CD14-positive monocyte (primary cell): ENCODE measurements around the gene KDM5C. TPM values are rescaled to one million over a fixed set of nuclear protein-coding genes. Genes with fewer than 3 reads are reported as not detected.
A peak's percentile ranks its signal among the peaks of the same experiment; 100 is the strongest.

Experiments
- DNase-seq, 3 donors: peaks; one replicate each; pipeline ENCODE4 v3.0.0-alpha.2; 2011 to 2022
- H2AFZ ChIP-seq: 2 replicates; pipeline ENCODE4 v1.6.0; 2012; ENCODE audit warnings: mild to moderate bottlenecking, low read depth, low read length, inconsistent platforms; ENCODE audit not compliant: insufficient read depth, poor library complexity, severe bottlenecking
- H3K27ac ChIP-seq, 2 donors: 1 replicate in 1 of 2; 2 replicates in 1 of 2; pipeline ENCODE4 v1.5.1; 2012 to 2013; ENCODE audit warnings: low read length in 2 of 2, control low read depth in 1 of 2, inconsistent platforms in 1 of 2, low read depth in 1 of 2, mild to moderate bottlenecking in 1 of 2
- H3K27me3 ChIP-seq, 2 donors: one replicate each; pipeline versions ENCODE4 v1.6.0 to v1.6.1; 2011 to 2013; ENCODE audit warnings: low read length in 2 of 2; ENCODE audit not compliant: control insufficient read depth in 2 of 2, insufficient read depth in 2 of 2
- H3K36me3 ChIP-seq, 2 donors: replicated peaks in 1 of 2; 1 replicate in 1 of 2; 2 replicates in 1 of 2; pipeline versions ENCODE4 v1.5.1 to v1.6.1; 2012 to 2013; ENCODE audit warnings: low read length in 2 of 2, control low read depth in 1 of 2, inconsistent platforms in 1 of 2, mild to moderate bottlenecking in 1 of 2; ENCODE audit not compliant: insufficient read depth in 2 of 2, control insufficient read depth in 1 of 2
- H3K4me1 ChIP-seq, 2 donors: 1 replicate in 1 of 2; 2 replicates in 1 of 2; pipeline versions ENCODE4 v1.5.1 to v1.6.1; 2012 to 2013; ENCODE audit warnings: low read length in 2 of 2, control low read depth in 1 of 2, inconsistent platforms in 1 of 2, mild to moderate bottlenecking in 1 of 2, moderate library complexity in 1 of 2; ENCODE audit not compliant: insufficient read depth in 2 of 2, control insufficient read depth in 1 of 2
- H3K4me2 ChIP-seq: replicated peaks from 2 replicates; pipeline ENCODE3; 2012; ENCODE audit warnings: low read length, moderate library complexity, mild to moderate bottlenecking; ENCODE audit not compliant: poor library complexity, severe bottlenecking; ENCODE audit errors: extremely low read depth
- H3K4me3 ChIP-seq, 3 experiments: fragments of 200-600 bp in 1 of 3; sonication (generic) in 1 of 3; replicated peaks in 1 of 3; 1 replicate in 2 of 3; 2 replicates in 1 of 3; pipeline ENCODE4 v1.5.1; 2011 to 2013; ENCODE audit warnings: low read length in 3 of 3, mild to moderate bottlenecking in 3 of 3, control low read depth in 2 of 3, low read depth in 2 of 3, inconsistent platforms in 1 of 3, moderate library complexity in 1 of 3
- H3K79me2 ChIP-seq: 2 replicates; pipeline ENCODE4 v1.6.0; 2012; ENCODE audit warnings: mild to moderate bottlenecking, control low read depth, inconsistent platforms, low read length, moderate library complexity; ENCODE audit not compliant: insufficient read depth
- H3K9ac ChIP-seq: 2 replicates; pipeline ENCODE4 v1.6.0; 2017; ENCODE audit warnings: low read length, mild to moderate bottlenecking; ENCODE audit not compliant: insufficient read depth, poor library complexity, severe bottlenecking
- H3K9me3 ChIP-seq, 2 donors: replicated peaks in 1 of 2; 1 replicate in 1 of 2; 2 replicates in 1 of 2; pipeline versions ENCODE4 v1.5.1 to v1.6.1; 2012 to 2013; ENCODE audit warnings: low read length in 2 of 2, control low read depth in 1 of 2; ENCODE audit not compliant: control insufficient read depth in 1 of 2, insufficient read depth in 1 of 2
- H4K20me1 ChIP-seq: 2 replicates; pipeline ENCODE4 v1.6.0; 2012; ENCODE audit warnings: mild to moderate bottlenecking, low read length, control low read depth, moderate library complexity; ENCODE audit not compliant: insufficient read depth
- H3K27ac Mint-ChIP-seq, 7 donors: one replicate each; pipeline ENCODE4 v1.8.0; 2020; ENCODE audit warnings: mild to moderate bottlenecking in 7 of 7, mixed read lengths in 7 of 7, moderate library complexity in 6 of 7, inconsistent platforms in 2 of 7
- H3K27me3 Mint-ChIP-seq, 3 donors: one replicate each; pipeline ENCODE4 v1.8.0; 2021 to 2022; ENCODE audit warnings: low read depth in 3 of 3, mild to moderate bottlenecking in 3 of 3, mixed read lengths in 3 of 3, moderate library complexity in 3 of 3, inconsistent platforms in 1 of 3
- H3K36me3 Mint-ChIP-seq, 2 donors: one replicate each; pipeline ENCODE4 v1.8.0; 2020; ENCODE audit warnings: mixed read lengths in 2 of 2, inconsistent platforms in 1 of 2, mild to moderate bottlenecking in 1 of 2
- H3K4me1 Mint-ChIP-seq: one replicate; pipeline ENCODE4 v1.8.0; 2020; ENCODE audit warnings: mild to moderate bottlenecking, mixed read lengths
- H3K4me3 Mint-ChIP-seq, 2 donors: one replicate each; pipeline ENCODE4 v1.8.0; 2020; ENCODE audit warnings: mild to moderate bottlenecking in 2 of 2, mixed read lengths in 2 of 2, moderate library complexity in 1 of 2
- H3K9me3 Mint-ChIP-seq, 7 donors: one replicate each; pipeline ENCODE4 v1.8.0; 2020 to 2022; ENCODE audit warnings: mixed read lengths in 7 of 7, mild to moderate bottlenecking in 6 of 7, moderate library complexity in 6 of 7, inconsistent platforms in 2 of 7
- CTCF ChIP-seq: fragments of 200-600 bp; IDR thresholded peaks from one replicate; pipeline ENCODE4 v1.8.0; 2022; ENCODE audit warnings: antibody characterized with exemption, mild to moderate bottlenecking
- WGBS: methylation state at CpG from one replicate; pipeline ENCODE4 v1.1.5; 2013; ENCODE audit warnings: missing lambda C conversion rate; ENCODE audit not compliant: insufficient coverage; 5-methylcytosine and 5-hydroxymethylcytosine counted together
- intact Hi-C, 2 donors: fragments of 100-400 bp; cut with micrococcal nuclease; formaldehyde crosslinking; loops; one replicate each; pipeline versions ENCODE4 v1.15.0 to v1.15.1; 2023
- polyA minus RNA-seq: library from RNA; depleted of rRNA, polyadenylated mRNA; stranded (reverse); fragments of >200 nt; gene quantifications from 2 replicates; pipeline ENCODE4 v1.2.3, GENCODE V29; 2012
- polyA plus RNA-seq, 3 donors: library from polyadenylated mRNA; depleted of rRNA in 1 of 3; unstranded in 2 of 3; stranded (reverse) in 1 of 3; fragments of 300-500 nt in 2 of 3; fragments of >200 nt in 1 of 3; fragmentation: Illumina TruSeq in 2 of 3; gene quantifications; 1 replicate in 2 of 3; 2 replicates in 1 of 3; pipeline ENCODE4 v1.2.3, GENCODE V29; 2012 to 2021
- total RNA-seq, 12 experiments: library from RNA in 1 of 12; stranded (reverse) in 1 of 12; fragments of 120-200 nt in 1 of 12; gene quantifications; one replicate each; pipeline ENCODE4 v1.2.4 and lab custom pipeline; 2013 to 2026; ENCODE audit warnings: mixed read lengths in 6 of 12, inconsistent platforms in 1 of 12

KDM5C gene
- 45.2 TPM for total RNA-seq (2013)
- 10 to 100 TPM; 13.3 to 93.6 (median 16.7) TPM for polyA plus RNA-seq
- polyA minus RNA-seq, result 132 TPM in 2 replicates
- 105 to 200 (median 141) reads per million in 11 experiments for total RNA-seq (lab: John Stamatoyannopoulos, UW)

DNA sequence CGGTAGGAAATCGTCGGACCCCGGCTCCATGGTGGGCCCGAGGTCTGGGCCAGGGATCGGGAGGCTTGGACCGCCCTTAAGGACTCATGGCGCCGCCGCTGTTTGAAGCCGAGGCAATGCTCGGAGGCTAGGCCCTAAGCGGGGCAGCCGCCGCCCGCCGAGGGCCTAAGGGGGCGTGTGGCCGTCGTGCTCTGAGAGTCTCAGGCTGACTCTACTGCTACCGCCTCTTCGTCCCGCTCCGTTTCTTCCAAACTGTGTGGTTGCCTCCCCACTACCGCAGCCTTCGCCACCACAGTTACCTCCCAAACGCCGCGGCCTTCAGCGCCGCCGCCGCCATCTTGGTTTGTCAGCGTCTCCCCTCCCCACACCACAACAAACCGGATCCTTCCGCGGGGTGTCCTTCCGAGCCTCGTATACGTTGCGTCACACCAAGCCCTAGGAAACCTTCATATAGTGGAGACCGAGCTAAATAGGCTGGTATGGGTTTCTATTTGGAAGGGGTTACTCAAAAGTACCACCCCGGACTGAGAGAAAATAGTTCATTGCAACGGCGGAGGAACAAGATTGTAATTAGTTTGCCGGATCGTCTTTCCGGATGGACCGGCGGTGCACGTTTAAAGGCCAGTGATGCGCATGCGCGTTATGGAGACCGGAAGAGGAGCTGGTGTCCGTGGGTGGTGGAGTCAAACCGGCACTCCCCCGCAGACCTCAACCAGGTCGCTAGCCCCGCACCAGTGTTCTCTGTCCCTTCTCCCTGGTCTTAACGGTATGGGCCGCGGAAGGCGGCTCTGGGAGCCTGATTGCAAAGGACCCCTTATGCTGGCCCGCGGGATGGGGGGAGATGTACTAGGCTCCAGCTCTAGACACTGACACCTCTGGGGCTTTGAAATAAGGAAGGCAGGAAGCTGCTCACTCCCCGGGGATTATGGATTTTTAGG, at the start of gene KDM5C:
KDM5C (minus strand) TSS at position 348 of the 938 bp plus-strand sequence; CDS start at position 30, 318 bp downstream.
- Histone ChIP-seq H3K79me2 (peaks cover 50% of the 10 kb centered on the region), H3K36me3 (peaks cover 9 to 19% of the 10 kb centered on the region in 2 donors), H3K9ac (peak within 1 kb of the TSS; percentile 98), H3K4me3 (peak within 1 kb of the TSS; percentile 74 to 92 (median 80)), H3K4me2 (peak within 1 kb of the TSS; percentile 87), H3K9me3 (no peaks in the 10 kb centered on the region), H3K27me3 (no peaks in the 10 kb centered on the region), H2AFZ (peak within 1 kb of the TSS; percentile 98), H3K27ac (peak within 1 kb of the TSS; percentile 67 to 99), H3K4me1 (peaks cover 37 to 42% of the 10 kb centered on the region in 2 donors), H4K20me1 (peaks cover 35% of the 10 kb centered on the region)
- Mint-ChIP-seq H3K27me3 (peaks cover 0 to 13% (median 0%) of the 10 kb centered on the region in 3 donors), H3K4me3 (peak within 1 kb of the TSS; percentile 89 to 95), H3K36me3 (peaks cover 7 to 29% of the 10 kb centered on the region in 2 donors), H3K27ac (peak within 1 kb of the TSS; percentile 95 to 100 (median 98)), H3K9me3 (peaks cover 0 to 6% (median 0%) of the 10 kb centered on the region in 7 donors), H3K4me1 (peaks cover 33% of the 10 kb centered on the region)
- DNase-seq, result peak; percentile 83 to 95 (median 91)
- WGBS, result under 1% methylated on average over 35 of the region's 67 CpGs
- intact Hi-C loops, result loop anchor here in 1 of 2 donors (10.0 kb wide), 1 partner anchor 130 kb away; the partner anchor contains the start of gene KANTR
- TF ChIP-seq CTCF, result no peak

- Histone ChIP-seq H3K27ac (no peak overlapping the region), H3K9ac (no peak overlapping the region), H3K27me3 (peaks cover 0 to 16% of the 10 kb centered on the region in 2 donors), H3K4me1 (peaks cover 8 to 9% of the 10 kb centered on the region in 2 donors), H4K20me1 (peaks cover 25% of the 10 kb centered on the region), H2AFZ (no peak overlapping the region), H3K79me2 (peaks cover 3% of the 10 kb centered on the region), H3K36me3 (no peaks in the 10 kb centered on the region), H3K9me3 (no peaks in the 10 kb centered on the region), H3K4me2 (no peak overlapping the region), H3K4me3 (no peak overlapping the region)
- H3K27me3 Mint-ChIP-seq, result peaks cover 0 to 24% (median 2%) of the 10 kb centered on the region in 3 donors
- no CpG with 5 or more reads among the region's 8 CpGs for WGBS
- intact Hi-C loops, result no loop called here
- no peak for DNase-seq
- no peak overlapping the region for H3K4me3 Mint-ChIP-seq
- H3K4me1 Mint-ChIP-seq, result peaks cover 1% of the 10 kb centered on the region
- H3K27ac Mint-ChIP-seq, result no peak overlapping the region
- peaks cover 0 to 4% of the 10 kb centered on the region in 2 donors for H3K36me3 Mint-ChIP-seq
- no peak for TF ChIP-seq CTCF
- H3K9me3 Mint-ChIP-seq, result peaks cover 0 to 6% (median 1%) of the 10 kb centered on the region in 7 donors
Observed at GRCh38 chrX:53272808-53273337, 47.9 kb upstream of the KDM5C start.
